Ectodermal cell (in vitro differentiated cells): ENCODE results near the gene CDKL4.
"Not testable (repeated sequence)": the region's sequence is repeated elsewhere in the genome, so short reads cannot be mapped to it uniquely, and the experiment has no call there.

Experiments used
- H3K27ac ChIP-seq: 2 replicates; pipeline ENCODE4 v1.7.0; 2013; ENCODE audit warnings: mild to moderate bottlenecking, low read depth, low read length; ENCODE audit not compliant: insufficient read depth, poor library complexity, severe bottlenecking
- H3K27me3 ChIP-seq: 2 replicates; pipeline ENCODE4 v1.7.0; 2013; ENCODE audit warnings: mild to moderate bottlenecking, low read length; ENCODE audit not compliant: insufficient read depth, control insufficient read depth, poor library complexity, severe bottlenecking
- H3K36me3 ChIP-seq: one replicate; pipeline ENCODE4 v1.7.0; 2013; ENCODE audit warnings: low read length; ENCODE audit not compliant: control insufficient read depth, insufficient read depth
- H3K4me1 ChIP-seq: one replicate; pipeline ENCODE4 v1.7.0; 2013; ENCODE audit warnings: low read length; ENCODE audit not compliant: control insufficient read depth, insufficient read depth
- H3K4me3 ChIP-seq: 2 replicates; pipeline ENCODE4 v1.7.0; 2013; ENCODE audit warnings: low read depth, low read length, control low read depth; ENCODE audit not compliant: insufficient read depth
- H3K9me3 ChIP-seq: 2 replicates; pipeline ENCODE4 v1.7.0; 2013; ENCODE audit warnings: mild to moderate bottlenecking, low read length, moderate library complexity; ENCODE audit not compliant: control insufficient read depth
- WGBS, 2 experiments: methylation state at CpG; one replicate each; pipeline ENCODE4 v1.1.7; 2013; ENCODE audit warnings: missing lambda C conversion rate in 2 of 2; 5-methylcytosine and 5-hydroxymethylcytosine counted together

Gene CDKL4

GRCh38 chr2:39181297-39181696, 62.5 kb downstream of the CDKL4 start:
- H3K36me3 ChIP-seq: no peaks in the 10 kb centered on the region
- H3K27me3 ChIP-seq: no peaks in the 10 kb centered on the region
- no peaks in the 10 kb centered on the region for H3K9me3 ChIP-seq
- H3K4me1 ChIP-seq: no peaks in the 10 kb centered on the region
- no peak overlapping the region for H3K4me3 ChIP-seq
- WGBS, 2 experiments: 96 to 100% methylated on average over 2 of the region's 2 CpGs
- H3K27ac ChIP-seq: no peak overlapping the region

GRCh38 chr2:39179974-39180960, 63.5 kb downstream of the CDKL4 start:
- no peaks in the 10 kb centered on the region for H3K27me3 ChIP-seq
- WGBS, 2 experiments: 83 to 84% methylated on average over 12 of the region's 12 CpGs
- H3K27ac ChIP-seq: no peak overlapping the region
- no peaks in the 10 kb centered on the region for H3K9me3 ChIP-seq
- no peak overlapping the region for H3K4me3 ChIP-seq
- no peaks in the 10 kb centered on the region for H3K4me1 ChIP-seq
- no peaks in the 10 kb centered on the region for H3K36me3 ChIP-seq

GRCh38 chr2:39178756-39179155, 65.0 kb downstream of the CDKL4 start:
- Histone ChIP-seq H3K27ac (no peak overlapping the region), H3K9me3 (no peaks in the 10 kb centered on the region), H3K27me3 (no peaks in the 10 kb centered on the region), H3K36me3 (no peaks in the 10 kb centered on the region), H3K4me1 (no peaks in the 10 kb centered on the region), H3K4me3 (no peak overlapping the region)
- 96% methylated on average over 3 to 4 of the region's 4 CpGs for WGBS, 2 experiments

GRCh38 chr2:39176997-39177396, 66.8 kb downstream of the CDKL4 start:
- no peaks in the 10 kb centered on the region for H3K36me3 ChIP-seq
- H3K27ac ChIP-seq: no peak overlapping the region
- H3K4me3 ChIP-seq: no peak overlapping the region
- H3K27me3 ChIP-seq: no peaks in the 10 kb centered on the region
- no peaks in the 10 kb centered on the region for H3K9me3 ChIP-seq
- WGBS, 2 experiments: 66 to 67% methylated on average over 4 of the region's 4 CpGs
- H3K4me1 ChIP-seq: no peaks in the 10 kb centered on the region

GRCh38 chr2:39175026-39175812, 68.6 kb downstream of the CDKL4 start:
- Histone ChIP-seq H3K27ac (no peak overlapping the region), H3K36me3 (no peaks in the 10 kb centered on the region), H3K4me3 (no peak overlapping the region), H3K27me3 (no peaks in the 10 kb centered on the region), H3K9me3 (no peaks in the 10 kb centered on the region), H3K4me1 (no peaks in the 10 kb centered on the region)
- 87 to 88% methylated on average over 4 to 5 of the region's 5 CpGs for WGBS, 2 experiments

GRCh38 chr2:39174022-39174421, 69.7 kb downstream of the CDKL4 start:
- no peaks in the 10 kb centered on the region for H3K9me3 ChIP-seq
- H3K27ac ChIP-seq: no peak overlapping the region
- H3K4me1 ChIP-seq: no peaks in the 10 kb centered on the region
- no peak overlapping the region for H3K4me3 ChIP-seq
- 94 to 96% methylated on average over 8 of the region's 8 CpGs for WGBS, 2 experiments
- no peaks in the 10 kb centered on the region for H3K27me3 ChIP-seq
- no peaks in the 10 kb centered on the region for H3K36me3 ChIP-seq

GRCh38 chr2:39172047-39172706, 71.6 kb downstream of the CDKL4 start:
- not testable (repeated sequence) for H3K27me3 ChIP-seq, H3K9me3 ChIP-seq, H3K4me1 ChIP-seq, H3K36me3 ChIP-seq, H3K4me3 ChIP-seq, H3K27ac ChIP-seq
- WGBS, 2 experiments: 92 to 93% methylated on average over 10 of the region's 10 CpGs

- Histone ChIP-seq H3K4me1 (no peaks in the 10 kb centered on the region), H3K9me3 (no peaks in the 10 kb centered on the region)
- WGBS, 2 experiments: 96% methylated on average over 7 of the region's 7 CpGs
These were observed 72.1 kb downstream of the CDKL4 start for GRCh38 chr2:39171621-39172020.

GRCh38 chr2:39164089-39164488, 79.7 kb downstream of the CDKL4 start:
- 93 to 94% methylated on average over 4 of the region's 4 CpGs for WGBS, 2 experiments
- Histone ChIP-seq H3K27me3 (no peaks in the 10 kb centered on the region), H3K36me3 (no peaks in the 10 kb centered on the region), H3K27ac (no peak overlapping the region), H3K9me3 (no peaks in the 10 kb centered on the region), H3K4me3 (no peak overlapping the region), H3K4me1 (no peaks in the 10 kb centered on the region)

More at GRCh38 chr2:39171621-39172020, 72.1 kb downstream of the CDKL4 start:
- H3K27ac ChIP-seq: no peak overlapping the region
- no peaks in the 10 kb centered on the region for H3K27me3 ChIP-seq
- H3K4me3 ChIP-seq: no peak overlapping the region
- no peaks in the 10 kb centered on the region for H3K36me3 ChIP-seq

GRCh38 chr2:39160982-39161381, 82.8 kb downstream of the CDKL4 start:
- 88 to 98% methylated on average over 2 to 3 of the region's 3 CpGs for WGBS, 2 experiments
- Histone ChIP-seq H3K27me3 (no peaks in the 10 kb centered on the region), H3K9me3 (no peaks in the 10 kb centered on the region), H3K36me3 (no peaks in the 10 kb centered on the region), H3K4me3 (no peak overlapping the region), H3K4me1 (no peaks in the 10 kb centered on the region), H3K27ac (no peak overlapping the region)
